BLaER1 treated with 17β-estradiol and CSF1 and Interleukin-3, amounts not matched to agents 10 nM and 100 nM (cell line): Measurements from ENCODE around the gene FGFR3.
A peak's percentile ranks its signal among the peaks of the same experiment; 100 is the strongest.

Source experiments
- H3K27ac ChIP-seq, 11 experiments: shearing (Covaris generic); formaldehyde crosslinking; 2 replicates each; pipeline ENCODE4 v1.8.1; 2022
- H3K27me3 ChIP-seq, 11 experiments: shearing (Covaris generic); formaldehyde crosslinking; 2 replicates each; pipeline ENCODE4 v1.8.1; 2022
- H3K36me3 ChIP-seq, 11 experiments: shearing (Covaris generic); formaldehyde crosslinking; 2 replicates each; pipeline ENCODE4 v1.8.1; 2022
- H3K4me1 ChIP-seq, 10 experiments: shearing (Covaris generic); formaldehyde crosslinking; 2 replicates each; pipeline ENCODE4 v1.8.1; 2022
- H3K4me2 ChIP-seq, 11 experiments: shearing (Covaris generic); formaldehyde crosslinking; 2 replicates each; pipeline ENCODE4 v1.8.1; 2022
- H3K4me3 ChIP-seq, 10 experiments: shearing (Covaris generic); formaldehyde crosslinking; 2 replicates each; pipeline ENCODE4 v1.8.1; 2022
- H3K9ac ChIP-seq, 11 experiments: shearing (Covaris generic); formaldehyde crosslinking; 2 replicates each; pipeline ENCODE4 v1.8.1; 2022
- H3K9me3 ChIP-seq, 11 experiments: shearing (Covaris generic); formaldehyde crosslinking; replicated peaks in 1 of 11; 2 replicates each; pipeline ENCODE4 v1.8.1; 2022
- H4K20me1 ChIP-seq, 11 experiments: shearing (Covaris generic); formaldehyde crosslinking; 2 replicates each; pipeline ENCODE4 v1.8.1; 2022
- Cebpa-rat ChIP-seq, 11 experiments: shearing (Covaris generic); IDR thresholded peaks; 2 replicates each; pipeline ENCODE4 v1.8.1; 2022

Gene FGFR3

DNA sequence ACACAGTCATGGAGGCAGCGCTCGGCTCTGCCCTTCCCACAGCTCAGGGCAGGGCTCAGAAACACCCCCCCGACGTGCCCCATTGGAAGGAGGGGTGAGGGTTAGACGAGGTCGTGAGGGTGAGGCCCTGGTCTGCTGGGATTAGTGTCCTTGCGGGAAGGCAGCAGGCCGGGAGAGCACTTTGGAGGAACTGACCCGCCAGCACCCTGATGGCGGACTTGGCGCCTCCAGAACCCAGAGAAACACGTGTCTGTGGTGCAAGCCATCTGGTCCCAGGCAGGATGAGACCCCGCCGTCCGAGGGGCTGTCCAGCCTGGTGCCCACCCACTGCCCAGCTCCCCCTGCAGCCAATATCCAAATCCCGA, 45.5 kb upstream of the FGFR3 start:
- Histone ChIP-seq H3K27me3 (no peaks in the 10 kb centered on the region), H3K9ac (no peak overlapping the region), H3K4me3 (no peak overlapping the region), H3K4me2 (no peak overlapping the region), H3K36me3 (peaks cover 15 to 34% (median 27%) of the 10 kb centered on the region in 11 experiments; a peak in 19 of 22 replicates), H4K20me1 (peaks cover 0 to 52% (median 27%) of the 10 kb centered on the region in 11 experiments; a peak in 11 of 22 replicates), H3K4me1 (peaks cover 12 to 42% (median 25%) of the 10 kb centered on the region in 10 experiments), H3K9me3 (no peaks in the 10 kb centered on the region), H3K27ac (no peak overlapping the region)
- TF ChIP-seq Cebpa-rat (IDR thresholded peaks at IDR 0.05), result no peak

GRCh38 chr4:1748465-1748995, 44.6 kb upstream of the FGFR3 start:
- no peak for TF ChIP-seq Cebpa-rat (IDR thresholded peaks at IDR 0.05)
- H3K27ac ChIP-seq, result no peak overlapping the region
- peak overlapping the region; percentile 35 to 86 (median 72) for H3K4me2 ChIP-seq
- no peaks in the 10 kb centered on the region for H3K9me3 ChIP-seq
- H3K9ac ChIP-seq, result peak overlapping the region in 7 of 11 experiments; percentile 12 to 51 (median 28); a peak in 4 of 22 replicates
- no peaks in the 10 kb centered on the region for H3K27me3 ChIP-seq
- H3K4me1 ChIP-seq, result peaks cover 22 to 51% (median 35%) of the 10 kb centered on the region in 10 experiments
- H3K4me3 ChIP-seq, result 0 out of 20 replicates have a peak overlapping the region, but pooled peaks of 1 of the 10 experiments have one; percentile 35
- H4K20me1 ChIP-seq, result peaks cover 0 to 50% (median 27%) of the 10 kb centered on the region in 11 experiments; a peak in 11 of 22 replicates
- H3K36me3 ChIP-seq, result peaks cover 15 to 25% (median 19%) of the 10 kb centered on the region in 11 experiments; a peak in 19 of 22 replicates

GRCh38 chr4:1749370-1749769, 43.7 kb upstream of the FGFR3 start:
- peaks cover 9 to 16% (median 11%) of the 10 kb centered on the region in 11 experiments; a peak in 19 of 22 replicates for H3K36me3 ChIP-seq
- no peaks in the 10 kb centered on the region for H3K27me3 ChIP-seq
- H3K27ac ChIP-seq, result no peak overlapping the region
- TF ChIP-seq Cebpa-rat (IDR thresholded peaks at IDR 0.05), result no peak
- peaks cover 30 to 54% (median 41%) of the 10 kb centered on the region in 10 experiments for H3K4me1 ChIP-seq
- no peak overlapping the region for H3K9ac ChIP-seq
- no peaks in the 10 kb centered on the region for H3K9me3 ChIP-seq
- peaks cover 0 to 42% (median 21%) of the 10 kb centered on the region in 11 experiments; a peak in 11 of 22 replicates for H4K20me1 ChIP-seq
- H3K4me3 ChIP-seq, result no peak overlapping the region
- no peak overlapping the region for H3K4me2 ChIP-seq

- peaks cover 0 to 37% (median 16%) of the 10 kb centered on the region in 11 experiments; a peak in 11 of 22 replicates for H4K20me1 ChIP-seq
- peaks cover 33 to 59% (median 46%) of the 10 kb centered on the region in 10 experiments for H3K4me1 ChIP-seq
- H3K27ac ChIP-seq, result no peak overlapping the region
These were observed 43.3 kb upstream of the FGFR3 start for GRCh38 chr4:1749826-1750225.

DNA sequence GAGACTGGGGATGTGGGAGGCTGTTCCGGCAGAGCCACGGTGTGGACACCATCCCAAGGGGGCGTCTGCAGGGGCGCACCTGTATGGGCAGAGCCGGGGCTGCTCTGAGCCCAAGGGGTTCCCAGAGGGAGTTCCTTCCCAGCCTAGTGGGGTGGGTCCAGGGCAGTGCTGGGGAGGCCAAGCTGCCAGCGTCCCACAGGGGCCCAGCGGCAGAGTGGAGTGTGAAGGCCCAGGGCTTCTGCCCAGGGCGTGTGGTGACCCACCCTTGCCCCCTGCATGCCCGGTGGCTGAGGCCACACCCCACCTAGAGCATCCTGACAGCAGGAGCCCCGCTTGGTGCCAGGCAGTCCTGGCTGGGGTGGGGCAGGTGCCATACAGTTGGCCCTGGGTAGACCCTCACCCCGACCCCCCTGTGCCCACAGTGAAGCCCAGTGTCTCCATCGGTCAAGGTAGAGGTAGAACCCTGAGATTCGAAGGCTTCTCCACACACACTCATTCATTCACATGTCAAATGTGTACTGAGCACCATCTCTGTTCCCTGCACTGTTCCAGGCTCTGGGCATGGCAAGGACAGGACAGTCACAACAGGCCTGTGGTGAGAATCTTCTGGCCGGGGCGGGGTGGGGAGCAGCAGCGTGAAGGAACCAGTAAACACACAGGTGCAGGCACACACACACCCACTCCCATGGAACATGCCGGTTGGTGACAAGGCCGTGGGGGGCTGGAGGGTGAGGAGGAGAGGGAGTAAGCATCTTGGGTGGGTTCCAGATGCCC, 42.5 kb upstream of the FGFR3 start:
- no peaks in the 10 kb centered on the region for H3K9me3 ChIP-seq
- H3K36me3 ChIP-seq, result peaks cover 0 to 4% (median 0%) of the 10 kb centered on the region in 11 experiments; a peak in 5 of 22 replicates
- H3K4me2 ChIP-seq, result peak overlapping the region in 2 of 11 experiments; percentile 96; a peak in 4 of 22 replicates
- peaks cover 33 to 66% (median 51%) of the 10 kb centered on the region in 10 experiments for H3K4me1 ChIP-seq
- TF ChIP-seq Cebpa-rat (IDR thresholded peaks at IDR 0.05), result no peak
- no peaks in the 10 kb centered on the region for H3K27me3 ChIP-seq
- no peak overlapping the region for H3K9ac ChIP-seq
- peaks cover 0 to 30% (median 10%) of the 10 kb centered on the region in 11 experiments; a peak in 9 of 22 replicates for H4K20me1 ChIP-seq
- H3K27ac ChIP-seq, result no peak overlapping the region
- no peak overlapping the region for H3K4me3 ChIP-seq

More at GRCh38 chr4:1749826-1750225, 43.3 kb upstream of the FGFR3 start:
- Histone ChIP-seq H3K9ac (no peak overlapping the region), H3K9me3 (no peaks in the 10 kb centered on the region), H3K36me3 (peaks cover 4 to 12% (median 6%) of the 10 kb centered on the region in 11 experiments; a peak in 19 of 22 replicates), H3K4me3 (no peak overlapping the region), H3K27me3 (no peaks in the 10 kb centered on the region), H3K4me2 (no peak overlapping the region)
- TF ChIP-seq Cebpa-rat (IDR thresholded peaks at IDR 0.05), result no peak

DNA sequence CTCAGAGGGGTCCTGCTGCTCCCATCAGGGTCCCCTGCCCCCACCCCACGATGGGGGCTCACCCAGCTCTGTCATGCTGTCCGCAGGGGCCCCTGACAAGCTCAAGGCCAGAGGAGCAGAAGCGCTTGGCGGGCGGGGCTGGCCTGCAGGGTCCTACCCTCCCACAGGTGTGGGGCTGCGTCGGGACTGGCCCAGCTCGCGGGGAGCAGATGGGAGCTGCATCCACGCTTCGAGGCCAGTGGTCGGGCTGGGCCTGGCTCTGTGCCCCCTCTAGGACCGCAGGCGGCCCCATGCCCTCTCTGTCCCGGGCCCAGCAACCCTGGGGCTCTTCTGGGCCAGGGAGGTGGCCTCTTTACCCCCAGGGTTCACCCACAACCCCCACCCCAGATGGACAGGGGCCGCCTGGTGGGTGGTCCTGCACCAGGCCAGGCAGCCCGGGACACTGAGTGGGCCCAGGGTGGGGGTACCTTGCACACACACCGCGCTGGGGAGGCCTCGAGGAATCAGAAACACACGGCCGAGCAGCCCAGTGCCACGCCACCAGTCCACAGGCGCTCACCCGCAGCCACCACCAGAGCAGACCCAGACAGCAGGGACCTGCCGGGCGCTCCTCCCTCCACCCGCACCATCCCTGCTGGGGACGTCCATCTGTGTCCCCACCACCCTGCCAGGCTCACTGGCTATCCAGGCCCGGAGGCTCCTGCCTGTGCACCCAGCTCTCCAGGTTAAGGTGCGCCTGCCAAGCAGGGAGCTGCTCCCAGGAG, 41.8 kb upstream of the FGFR3 start:
- Histone ChIP-seq H3K4me2 (peak overlapping the region; percentile 80 to 96 (median 94); a peak in 21 of 22 replicates), H3K4me1 (peaks cover 33 to 68% (median 51%) of the 10 kb centered on the region in 10 experiments)

DNA sequence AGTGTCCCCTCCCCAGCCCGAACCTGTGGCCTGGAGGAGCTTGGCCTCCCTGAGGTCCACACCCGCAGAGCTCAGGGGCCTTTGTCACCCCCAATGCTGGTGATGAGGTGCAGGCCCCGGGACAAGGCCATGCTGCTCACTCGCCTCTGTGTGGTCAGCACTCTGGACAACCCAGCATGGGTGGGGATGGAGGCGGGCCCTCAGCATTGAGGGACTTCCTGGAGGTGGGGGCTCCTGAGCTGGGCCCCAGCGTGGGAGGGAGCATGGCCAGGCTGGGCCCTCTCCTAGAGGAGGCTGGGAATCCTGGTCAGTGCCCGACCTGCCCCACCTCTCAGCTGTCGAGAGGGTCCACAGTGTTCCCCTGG, 41.2 kb upstream of the FGFR3 start:
- peak overlapping the region; percentile 74 to 91 (median 86); a peak in 20 of 22 replicates for H3K27ac ChIP-seq
- H3K4me2 ChIP-seq, result peak overlapping the region; percentile 80 to 96 (median 94)
- TF ChIP-seq Cebpa-rat (IDR thresholded peaks at IDR 0.05), result no peak
- peaks cover 33 to 68% (median 50%) of the 10 kb centered on the region in 10 experiments for H3K4me1 ChIP-seq
- no peaks in the 10 kb centered on the region for H3K36me3 ChIP-seq
- H4K20me1 ChIP-seq, result peaks cover 0 to 16% (median 4%) of the 10 kb centered on the region in 11 experiments; a peak in 8 of 22 replicates
- H3K4me3 ChIP-seq, result peak overlapping the region in 1 of 10 experiments; percentile 45; a peak in 3 of 20 replicates
- peak overlapping the region; percentile 76 to 83 (median 79) for H3K9ac ChIP-seq
- no peaks in the 10 kb centered on the region for H3K27me3 ChIP-seq
- no peaks in the 10 kb centered on the region for H3K9me3 ChIP-seq

More for the DNA sequence above, 41.8 kb upstream of the FGFR3 start:
- Histone ChIP-seq H3K9ac (peak overlapping the region in 10 of 11 experiments; percentile 76 to 83 (median 80); a peak in 11 of 22 replicates), H3K27me3 (no peaks in the 10 kb centered on the region), H3K4me3 (no peak overlapping the region), H4K20me1 (peaks cover 0 to 22% (median 6%) of the 10 kb centered on the region in 11 experiments; a peak in 8 of 22 replicates), H3K27ac (peak overlapping the region in 6 of 11 experiments; percentile 84 to 91 (median 88); a peak in 9 of 22 replicates), H3K9me3 (no peaks in the 10 kb centered on the region), H3K36me3 (no peaks in the 10 kb centered on the region)
- TF ChIP-seq Cebpa-rat (IDR thresholded peaks at IDR 0.05), result no peak

GRCh38 chr4:1752284-1753041, 40.6 kb upstream of the FGFR3 start:
- Histone ChIP-seq H3K27me3 (no peaks in the 10 kb centered on the region), H3K4me2 (peak overlapping the region; percentile 80 to 96 (median 94)), H3K9me3 (no peaks in the 10 kb centered on the region), H3K27ac (peak overlapping the region; percentile 74 to 91 (median 86)), H3K4me3 (peak overlapping the region in 2 of 10 experiments; percentile 13 to 45; a peak in 5 of 20 replicates), H3K36me3 (no peaks in the 10 kb centered on the region), H4K20me1 (peaks cover 0 to 11% (median under 1%) of the 10 kb centered on the region in 11 experiments; a peak in 5 of 22 replicates), H3K4me1 (peaks cover 33 to 68% (median 50%) of the 10 kb centered on the region in 10 experiments), H3K9ac (peak overlapping the region; percentile 76 to 83 (median 79))
- no peak for TF ChIP-seq Cebpa-rat (IDR thresholded peaks at IDR 0.05)
